Coronary artery (tissue), 2 donors: ENCODE results near the gene PIP4K2A.

Source experiments
- DNase-seq: peaks from one replicate; pipeline ENCODE4 v3.0.0-alpha.2; 2017; ENCODE audit warnings: low spot score
- H3K27ac ChIP-seq, 2 donors: fragments of 200-600 bp; sonication (generic); one replicate each; pipeline ENCODE4 v1.5.1; 2016 to 2019
- H3K4me3 ChIP-seq: fragments of 200-600 bp; sonication (generic); 2 replicates; pipeline ENCODE4 v1.5.1; 2016; ENCODE audit warnings: mild to moderate bottlenecking, moderate library complexity
- TF ChIP-seq, protein P1 (sequence below): fragments of 200-600 bp; sonication (generic); IDR thresholded peaks from one replicate; pipeline ENCODE4 v1.5.1; 2019; ENCODE audit warnings: antibody characterized with exemption

The PIP4K2A gene

DNA sequence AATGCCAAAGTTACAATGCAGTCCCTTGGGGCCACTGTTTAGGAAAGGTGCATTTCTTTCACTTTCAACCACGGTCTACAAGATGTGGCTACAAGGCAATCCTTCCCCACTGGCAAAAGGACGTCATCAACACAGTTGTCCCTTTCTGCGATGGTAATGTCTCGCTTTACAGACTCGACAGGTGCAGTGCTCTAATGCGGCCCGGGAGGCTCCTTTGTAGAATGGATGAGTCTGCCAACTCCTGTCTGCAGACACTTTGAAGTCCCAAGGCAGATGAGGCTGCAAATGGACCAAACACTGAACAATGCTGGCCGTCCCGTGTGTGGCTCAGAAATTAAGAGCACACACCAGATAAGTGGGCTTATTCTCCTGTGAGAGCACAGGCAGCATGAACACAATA lies 133.7 kb downstream of the PIP4K2A start:
- Histone ChIP-seq H3K4me3 (no peak overlapping the region), H3K27ac (no peak overlapping the region)
- DNase-seq = no peak
- TF ChIP-seq, protein P1, sequence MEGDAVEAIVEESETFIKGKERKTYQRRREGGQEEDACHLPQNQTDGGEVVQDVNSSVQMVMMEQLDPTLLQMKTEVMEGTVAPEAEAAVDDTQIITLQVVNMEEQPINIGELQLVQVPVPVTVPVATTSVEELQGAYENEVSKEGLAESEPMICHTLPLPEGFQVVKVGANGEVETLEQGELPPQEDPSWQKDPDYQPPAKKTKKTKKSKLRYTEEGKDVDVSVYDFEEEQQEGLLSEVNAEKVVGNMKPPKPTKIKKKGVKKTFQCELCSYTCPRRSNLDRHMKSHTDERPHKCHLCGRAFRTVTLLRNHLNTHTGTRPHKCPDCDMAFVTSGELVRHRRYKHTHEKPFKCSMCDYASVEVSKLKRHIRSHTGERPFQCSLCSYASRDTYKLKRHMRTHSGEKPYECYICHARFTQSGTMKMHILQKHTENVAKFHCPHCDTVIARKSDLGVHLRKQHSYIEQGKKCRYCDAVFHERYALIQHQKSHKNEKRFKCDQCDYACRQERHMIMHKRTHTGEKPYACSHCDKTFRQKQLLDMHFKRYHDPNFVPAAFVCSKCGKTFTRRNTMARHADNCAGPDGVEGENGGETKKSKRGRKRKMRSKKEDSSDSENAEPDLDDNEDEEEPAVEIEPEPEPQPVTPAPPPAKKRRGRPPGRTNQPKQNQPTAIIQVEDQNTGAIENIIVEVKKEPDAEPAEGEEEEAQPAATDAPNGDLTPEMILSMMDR = no peak

DNA sequence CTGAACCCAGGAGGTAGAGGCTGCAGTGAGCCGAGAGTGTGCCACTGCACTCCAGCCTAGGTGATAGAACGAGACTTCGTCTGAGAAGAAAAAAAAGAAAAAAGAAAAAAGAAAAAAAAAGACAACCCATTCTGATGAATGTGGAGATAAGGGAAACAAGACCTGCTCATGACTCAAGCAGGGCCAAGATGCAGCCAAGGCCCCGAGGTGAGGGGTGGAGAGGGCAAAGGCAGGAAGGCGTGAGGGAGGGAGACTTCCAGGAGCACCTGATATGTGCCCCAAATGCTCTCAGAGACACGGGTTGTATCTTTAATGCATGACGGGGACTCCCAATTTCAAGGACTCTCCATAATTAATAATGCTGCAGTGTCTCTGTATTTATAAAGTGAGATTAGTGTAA lies 134.6 kb downstream of the PIP4K2A start:
- Histone ChIP-seq H3K4me3 (no peak overlapping the region), H3K27ac (no peak overlapping the region)
- TF ChIP-seq, protein P1 = no peak
- DNase-seq = no peak

DNA sequence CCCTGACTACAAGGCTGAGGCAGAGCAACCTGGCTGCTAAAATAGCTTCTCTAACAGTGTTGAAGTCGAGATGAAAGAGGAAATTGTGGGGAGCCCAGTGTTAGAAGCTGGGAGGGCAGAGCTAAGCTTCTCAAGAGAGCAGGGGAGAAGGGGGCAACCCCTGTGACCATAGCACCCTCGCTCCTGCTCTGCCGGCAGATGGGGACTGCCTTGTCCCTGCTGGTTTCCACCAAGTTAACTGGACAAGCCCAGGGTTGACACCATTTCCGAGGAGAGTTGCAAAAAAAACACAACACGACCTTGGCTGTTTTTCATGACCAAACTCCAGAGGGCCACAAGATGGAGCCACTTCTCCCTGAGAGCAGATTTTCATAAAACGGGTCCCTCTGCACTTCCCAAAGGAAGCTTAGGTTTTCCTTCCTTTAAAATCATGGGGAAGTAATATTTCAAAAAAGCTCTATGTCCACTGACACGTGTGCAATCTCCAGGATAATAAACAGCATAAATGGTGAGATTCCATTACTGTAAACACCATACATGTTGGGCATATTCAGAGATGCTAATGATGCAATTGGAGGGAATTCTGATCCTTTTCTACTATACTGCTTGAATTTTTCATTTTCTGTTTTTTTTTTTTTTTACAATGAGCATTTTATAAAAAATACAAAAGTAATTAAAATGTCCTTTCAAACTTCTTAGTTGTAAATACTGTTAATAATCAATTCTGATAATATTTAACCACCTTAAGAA lies 140.4 kb downstream of the PIP4K2A start:
- TF ChIP-seq, protein P1 = no peak
- H3K4me3 ChIP-seq = no peak overlapping the region
- DNase-seq = no peak
- H3K27ac ChIP-seq = no peak overlapping the region

DNA sequence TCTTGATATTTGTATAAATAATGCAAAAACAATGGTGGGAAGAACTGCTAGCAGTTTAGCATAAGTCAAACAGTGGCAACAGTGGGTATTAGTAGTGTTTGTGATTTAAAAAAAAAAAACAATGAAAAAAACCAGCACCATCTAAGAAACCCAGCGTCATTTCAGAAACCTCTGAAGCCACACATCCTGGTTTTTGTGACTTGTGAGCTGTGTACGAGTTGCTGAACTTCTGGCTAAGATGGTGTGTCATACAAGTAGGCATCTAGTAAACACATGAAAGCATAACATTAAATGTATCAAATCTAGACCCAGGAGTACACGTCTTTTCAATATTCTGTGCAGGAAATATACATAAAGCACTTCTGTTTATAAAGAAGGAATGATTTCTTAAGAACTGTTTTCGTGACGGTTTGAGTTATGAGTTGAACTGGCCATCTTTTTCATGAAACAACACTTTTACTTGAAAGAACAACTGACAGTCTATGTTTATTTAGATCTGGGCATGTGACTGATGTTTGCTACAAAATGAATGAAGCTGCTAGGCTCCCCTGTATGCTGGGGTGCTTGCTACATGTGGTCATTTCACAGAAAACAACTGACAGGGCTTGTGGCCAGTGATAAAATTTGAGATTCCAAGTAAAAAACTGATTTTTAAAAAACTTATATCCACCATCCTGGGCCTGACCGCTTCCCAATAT lies 143.5 kb downstream of the PIP4K2A start:
- H3K27ac ChIP-seq = no peak overlapping the region
- DNase-seq = no peak

DNA sequence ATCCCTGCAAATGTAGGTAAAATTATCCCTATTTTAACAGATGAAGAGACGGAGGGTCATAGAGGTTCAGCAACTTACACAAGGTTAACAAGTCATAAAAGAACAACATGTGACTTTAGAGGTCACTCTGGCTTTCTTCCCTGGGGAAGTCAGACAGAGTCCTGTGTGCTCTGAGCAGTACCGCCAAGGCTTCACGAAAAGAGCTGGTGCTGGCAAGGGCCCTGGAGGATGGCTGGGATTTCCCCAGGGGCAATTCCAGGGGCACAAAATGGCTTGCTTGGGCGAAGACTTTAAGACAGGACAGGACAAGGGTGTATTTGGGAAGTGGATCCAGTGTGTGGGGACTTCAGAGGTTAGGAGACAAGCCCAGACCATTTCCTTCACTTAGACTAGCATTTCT lies 144.1 kb downstream of the PIP4K2A start:
- DNase-seq = no peak
- no peak overlapping the region for H3K4me3 ChIP-seq
- TF ChIP-seq, protein P1 = no peak
- H3K27ac ChIP-seq = no peak overlapping the region

More for the DNA sequence above, 143.5 kb downstream of the PIP4K2A start:
- TF ChIP-seq, protein P1 = no peak
- no peak overlapping the region for H3K4me3 ChIP-seq

DNA sequence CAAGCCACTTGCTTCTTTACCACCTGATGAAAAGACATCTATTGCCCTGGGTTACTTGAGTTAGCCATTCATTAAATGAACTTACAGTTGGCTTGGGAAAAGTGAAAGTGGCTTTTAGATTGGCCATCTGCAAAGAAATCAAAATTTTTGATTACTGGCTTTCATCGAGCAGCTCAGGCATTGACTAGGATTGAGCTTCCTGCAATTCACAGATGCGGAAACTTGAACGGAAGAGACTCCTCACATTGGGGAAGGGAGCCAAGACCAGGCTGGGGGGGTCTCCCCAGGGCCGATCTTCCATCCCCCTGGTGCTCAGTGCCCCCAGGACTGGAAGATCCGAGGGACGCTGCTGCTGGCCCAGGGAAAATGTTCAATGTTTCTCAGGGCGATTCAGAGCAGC lies 145.4 kb downstream of the PIP4K2A start:
- H3K27ac ChIP-seq = peak overlapping the region in 1 of 2 donors; percentile 21
- TF ChIP-seq, protein P1 = no peak
- H3K4me3 ChIP-seq = peak overlapping the region; percentile 9
- no peak for DNase-seq

DNA sequence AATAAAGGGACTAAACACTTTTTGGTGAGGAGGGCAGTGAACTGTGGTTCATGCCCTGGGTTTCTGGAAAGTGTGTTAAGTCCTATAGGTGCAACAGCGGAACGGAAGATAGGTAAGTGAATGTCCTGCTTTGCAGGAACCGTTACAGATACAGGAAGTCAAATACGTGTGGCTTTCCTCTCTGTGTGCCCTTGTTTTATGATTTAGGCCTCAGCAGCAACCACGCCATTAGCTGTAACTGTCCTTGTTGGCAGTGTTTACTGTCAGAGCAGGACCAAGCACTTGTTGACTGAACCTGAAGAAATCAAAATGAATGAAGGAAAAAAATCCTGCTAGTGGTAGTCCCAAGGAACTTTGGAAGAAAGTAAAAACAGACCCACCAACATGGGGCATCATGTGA lies 150.3 kb downstream of the PIP4K2A start:
- H3K27ac ChIP-seq = no peak overlapping the region
- TF ChIP-seq, protein P1 = no peak
- DNase-seq = no peak
- no peak overlapping the region for H3K4me3 ChIP-seq
